HG02610 (cell line): ENCODE data around the gene ZBTB47.

ENCODE experiments used
- ATAC-seq: cut with Tn5 transposase; IDR thresholded peaks from one replicate; pipeline ENCODE4 v1.9.1; 2021; ENCODE audit warnings: mild to moderate bottlenecking, moderate library complexity; ENCODE audit not compliant: unreplicated experiment

Gene ZBTB47

GRCh38 chr3:42698216-42698910 is 44.9 kb downstream of the ZBTB47 start:
- ATAC-seq: no peak

DNA sequence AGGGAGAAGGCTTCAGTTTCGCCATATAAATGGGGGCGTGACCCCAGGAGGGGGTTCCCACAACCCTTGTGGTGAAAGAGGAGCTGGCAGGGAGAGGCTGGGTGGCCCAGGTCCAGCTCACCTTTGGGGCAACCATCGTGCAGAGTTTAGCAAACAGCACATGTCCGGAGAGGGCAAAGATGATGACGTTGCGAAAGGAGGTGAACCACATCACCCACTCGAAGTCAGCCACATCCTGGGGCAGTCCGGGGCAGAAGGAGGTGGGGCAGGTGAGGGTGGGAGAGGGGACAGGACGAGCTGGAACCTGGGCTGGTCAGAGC is 45.4 kb downstream of the ZBTB47 start:
- no peak for ATAC-seq

DNA sequence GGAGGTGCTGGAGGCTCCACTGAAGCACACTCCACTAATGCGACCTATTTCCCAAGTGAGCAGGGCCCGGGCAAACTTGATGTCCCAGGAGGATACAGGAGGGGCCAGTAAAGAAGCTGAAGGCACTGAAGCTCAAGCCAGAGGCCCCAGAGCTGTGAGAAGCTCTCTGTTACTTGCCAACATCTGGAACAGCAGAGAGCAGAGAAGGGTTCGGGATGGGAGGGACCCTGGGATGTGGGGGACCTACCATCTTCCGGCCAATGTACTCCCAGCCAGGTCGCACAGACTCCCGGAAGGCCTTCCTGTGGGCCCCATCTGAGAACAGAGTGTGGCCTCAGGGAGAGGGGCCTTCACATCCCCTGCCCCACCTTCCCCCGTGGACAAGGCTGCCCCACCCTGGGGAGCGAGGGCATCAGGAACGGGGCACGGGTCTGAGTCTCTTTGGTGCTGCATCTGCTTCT is 46.0 kb downstream of the ZBTB47 start:
- no peak for ATAC-seq

DNA sequence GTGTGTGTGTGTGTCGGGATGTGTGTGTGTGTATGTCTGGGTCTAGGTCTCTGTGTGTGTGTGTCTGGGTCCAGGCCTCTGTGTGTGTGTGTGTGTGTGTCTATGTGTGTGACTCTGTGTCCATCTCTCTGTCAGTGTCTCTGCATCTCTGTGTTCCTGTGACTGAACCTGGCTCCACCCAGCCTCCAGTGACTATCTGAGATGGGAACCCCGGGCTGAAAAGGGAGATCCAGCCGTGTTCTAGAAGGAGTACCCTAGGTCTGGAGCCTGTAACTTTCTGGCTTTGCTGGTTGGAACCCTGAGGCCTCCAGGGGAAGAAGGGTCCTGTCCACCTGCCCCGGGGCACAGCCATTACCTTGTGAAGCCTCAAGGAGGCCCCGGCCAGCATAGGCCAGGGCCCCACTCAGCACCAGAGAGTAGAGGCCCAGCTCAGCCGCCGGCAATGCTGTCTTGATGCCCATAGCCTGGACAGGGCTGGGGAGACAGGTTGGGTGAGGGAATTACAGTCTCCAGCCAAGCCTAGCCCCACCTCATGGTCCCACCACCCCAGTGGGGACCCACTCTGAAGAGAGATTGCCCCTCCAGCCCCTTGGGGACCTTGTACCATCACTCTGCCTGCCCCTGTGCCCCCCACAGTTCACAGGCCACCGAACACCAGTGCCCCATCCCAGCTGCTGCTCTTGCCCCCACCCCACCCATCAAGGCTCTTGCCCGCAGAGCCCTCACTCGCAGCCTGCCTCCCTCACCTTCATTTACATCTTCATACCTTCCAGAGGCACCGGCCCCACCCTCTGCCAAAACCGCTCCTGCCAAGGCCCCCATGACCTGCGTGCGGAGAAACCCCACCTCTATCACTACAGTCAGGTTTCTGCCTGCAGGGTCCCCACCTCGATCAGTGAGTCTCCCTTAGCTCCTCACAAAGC is 47.1 kb downstream of the ZBTB47 start:
- no peak for ATAC-seq

DNA sequence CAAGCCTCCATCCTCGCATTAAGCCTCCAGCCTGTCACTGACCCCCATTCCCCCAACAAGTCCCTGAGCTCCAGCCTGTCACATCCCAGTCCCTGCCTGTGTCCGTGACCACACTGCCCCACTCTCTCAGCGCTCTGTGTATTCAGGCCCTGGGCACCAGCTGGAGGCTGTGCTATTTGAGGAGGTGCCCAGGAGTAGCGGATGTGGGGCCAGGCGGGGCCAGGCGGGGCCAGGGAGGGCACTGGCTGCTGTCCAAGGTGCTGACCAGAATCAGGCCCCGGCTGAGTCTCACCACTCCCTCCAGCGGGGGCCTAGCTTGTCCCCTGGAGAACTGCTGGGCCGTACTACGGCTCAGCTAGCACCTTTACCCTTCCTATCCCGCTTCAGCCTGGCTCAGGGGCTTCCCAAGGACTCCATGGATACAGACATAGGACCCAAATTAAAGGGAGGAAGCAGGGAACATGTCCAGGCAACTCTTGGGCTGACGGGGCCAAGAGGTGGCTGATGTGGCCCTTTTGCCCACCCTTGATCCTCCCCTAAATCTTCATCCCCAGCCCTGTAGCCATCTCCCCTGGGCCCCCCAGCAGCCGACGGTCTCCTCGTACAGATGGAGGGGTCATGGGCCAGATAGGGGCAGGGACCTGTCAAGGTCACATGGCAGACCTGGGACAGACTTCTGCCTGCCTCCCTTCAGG is 48.0 kb downstream of the ZBTB47 start:
- ATAC-seq: no peak

DNA sequence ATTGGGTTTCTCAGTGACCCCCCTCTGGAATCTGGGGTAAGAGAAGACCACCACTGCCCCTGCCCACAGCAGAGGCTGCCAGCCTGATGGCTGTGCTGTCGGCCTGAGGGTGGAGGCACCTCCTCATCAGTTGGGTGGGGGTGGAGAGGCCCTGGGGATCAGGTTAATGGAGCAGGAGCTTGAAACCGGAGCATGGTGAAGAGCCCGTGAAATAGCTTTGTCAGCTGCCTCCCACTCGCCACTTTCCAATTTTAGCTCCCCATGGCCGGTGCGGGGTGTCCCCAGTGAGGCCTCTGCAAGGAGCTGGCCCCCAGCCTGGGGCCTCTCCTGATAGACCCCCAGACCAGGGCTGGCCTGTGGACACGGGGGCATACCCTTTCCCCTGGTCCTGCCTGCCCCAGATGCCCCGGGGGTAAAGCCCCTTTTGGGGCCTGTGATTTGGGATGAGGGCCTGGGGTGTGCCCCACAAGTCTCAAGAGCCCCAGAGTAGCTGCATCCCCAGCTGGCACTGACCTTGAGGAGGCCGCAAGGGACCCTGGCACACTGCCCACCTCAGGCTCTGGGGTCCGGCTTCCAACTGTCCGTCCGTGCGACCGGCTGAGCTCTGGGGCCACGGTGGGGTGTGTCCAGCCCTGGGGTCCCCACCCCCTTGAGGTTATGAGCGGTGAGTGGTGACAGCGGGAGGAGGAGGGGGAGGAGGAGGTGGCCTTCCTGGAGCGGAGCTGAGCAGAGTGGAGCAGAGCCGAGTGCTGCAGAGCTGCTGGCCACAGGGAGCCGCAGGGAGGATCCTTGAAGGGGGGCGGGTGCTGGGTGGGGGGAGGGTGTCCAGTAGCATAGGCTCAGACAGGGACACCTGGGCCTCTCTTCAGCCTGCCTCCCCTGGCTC is 48.8 kb downstream of the ZBTB47 start, which contains the start of gene HHATL:
HHATL (minus strand) TSS at position 733 of the 886 bp plus-strand sequence. CDS start 1,972 bp downstream, outside the sequence.
- ATAC-seq: no peak

DNA sequence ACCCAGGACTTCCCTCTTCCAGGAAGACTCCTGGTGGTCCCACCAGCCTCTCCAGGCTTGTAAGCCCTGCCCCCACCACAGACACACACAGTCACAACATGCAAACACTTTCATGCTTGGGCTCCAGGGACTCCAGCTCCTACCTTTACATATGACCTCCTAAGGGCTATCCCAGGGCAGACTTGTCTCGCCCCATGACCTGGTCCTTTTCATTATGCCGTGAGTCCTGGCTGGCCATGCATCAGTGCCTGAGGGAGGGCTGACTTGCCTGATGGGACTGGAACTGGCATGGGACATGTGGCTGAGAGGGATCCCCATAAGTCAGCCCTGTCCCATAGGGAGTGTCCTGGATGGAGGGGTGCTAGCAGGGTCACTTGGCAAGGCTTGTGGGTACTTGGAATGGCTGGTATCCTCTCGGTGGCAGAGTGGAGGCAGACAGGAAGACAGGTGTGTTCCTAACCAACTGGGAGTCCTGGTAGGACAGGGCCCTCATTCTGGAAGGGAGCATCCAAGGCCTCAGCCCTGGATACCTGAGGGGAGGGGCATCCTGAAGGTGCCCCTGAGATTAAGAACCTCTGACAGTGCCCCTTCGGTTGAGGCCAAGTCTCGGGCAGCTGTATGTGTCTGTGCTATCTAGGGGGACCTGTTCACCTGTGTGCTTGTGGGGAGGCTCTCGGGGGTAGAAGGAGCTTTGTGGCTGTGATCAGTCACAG is 49.6 kb downstream of the ZBTB47 start:
- ATAC-seq: no peak

- ATAC-seq: no peak
Observed at GRCh38 chr3:42703695-42704025, 50.2 kb downstream of the ZBTB47 start.

DNA sequence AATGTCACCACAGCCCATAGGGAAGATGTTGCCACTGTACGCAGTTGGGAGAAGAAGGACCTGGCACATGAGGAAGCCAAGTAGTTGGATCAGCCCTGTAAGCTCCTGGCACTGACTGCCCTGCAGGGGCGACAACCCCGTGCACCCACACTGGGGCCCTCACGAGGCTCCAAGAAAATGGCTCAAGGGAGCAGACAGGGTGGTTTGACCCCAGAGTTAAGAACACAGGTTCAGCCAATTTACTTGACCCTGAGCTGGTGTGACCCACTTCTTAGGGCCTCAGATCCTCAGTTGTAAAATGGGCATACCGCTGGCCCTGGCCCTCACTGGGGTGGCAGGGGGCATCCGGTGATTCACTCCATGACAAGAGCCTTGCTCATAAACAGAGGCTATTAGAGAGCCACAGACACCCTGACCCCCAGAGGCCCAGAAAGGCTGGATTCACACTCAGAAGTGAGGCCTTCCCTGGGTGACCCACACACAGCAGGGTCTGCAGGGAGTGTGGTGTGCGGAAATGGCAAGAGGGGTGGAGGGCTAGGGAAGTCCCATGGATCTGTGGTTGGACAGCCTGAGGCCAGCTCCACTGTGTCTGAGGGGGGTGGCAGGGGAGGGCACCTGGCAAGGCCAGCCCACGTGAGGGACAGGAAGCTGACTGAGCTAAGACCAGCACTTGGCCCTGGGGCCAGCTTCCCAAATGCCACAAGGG is 50.8 kb downstream of the ZBTB47 start:
- ATAC-seq: no peak

DNA sequence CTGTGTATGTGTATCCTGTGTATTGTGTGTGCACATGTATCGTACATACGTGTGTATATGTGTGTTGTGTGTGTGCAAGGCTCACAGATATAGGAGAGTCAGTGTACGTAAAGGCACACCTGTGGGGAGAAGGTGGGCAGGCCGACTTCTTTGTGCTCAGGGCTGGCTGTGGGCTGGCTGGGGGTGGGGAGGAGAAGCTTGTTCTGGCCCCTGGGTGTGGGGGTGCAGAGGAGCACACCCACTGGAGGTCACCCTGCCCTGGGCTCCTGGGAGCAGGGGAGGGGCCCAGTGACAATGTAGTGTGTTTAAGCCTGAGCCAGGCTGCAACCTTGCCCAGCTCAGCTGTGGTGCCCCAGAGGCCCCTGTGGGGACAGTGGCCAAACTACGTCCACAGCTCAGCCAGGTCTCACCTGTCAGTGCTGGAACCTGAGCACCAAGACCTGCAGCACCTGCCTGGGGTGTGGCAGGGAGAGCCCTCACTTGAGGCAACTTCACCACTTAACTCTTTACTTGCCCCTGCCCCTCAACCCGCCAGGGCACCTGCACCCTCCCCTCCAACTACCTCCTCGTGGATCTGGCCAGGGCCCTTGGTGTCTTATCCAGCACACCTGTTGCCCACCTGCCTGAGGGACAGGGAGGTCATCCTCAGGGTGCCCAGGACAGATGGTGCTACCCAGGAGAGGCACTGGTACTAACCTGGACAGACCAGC is 51.7 kb downstream of the ZBTB47 start:
- ATAC-seq: no peak

DNA sequence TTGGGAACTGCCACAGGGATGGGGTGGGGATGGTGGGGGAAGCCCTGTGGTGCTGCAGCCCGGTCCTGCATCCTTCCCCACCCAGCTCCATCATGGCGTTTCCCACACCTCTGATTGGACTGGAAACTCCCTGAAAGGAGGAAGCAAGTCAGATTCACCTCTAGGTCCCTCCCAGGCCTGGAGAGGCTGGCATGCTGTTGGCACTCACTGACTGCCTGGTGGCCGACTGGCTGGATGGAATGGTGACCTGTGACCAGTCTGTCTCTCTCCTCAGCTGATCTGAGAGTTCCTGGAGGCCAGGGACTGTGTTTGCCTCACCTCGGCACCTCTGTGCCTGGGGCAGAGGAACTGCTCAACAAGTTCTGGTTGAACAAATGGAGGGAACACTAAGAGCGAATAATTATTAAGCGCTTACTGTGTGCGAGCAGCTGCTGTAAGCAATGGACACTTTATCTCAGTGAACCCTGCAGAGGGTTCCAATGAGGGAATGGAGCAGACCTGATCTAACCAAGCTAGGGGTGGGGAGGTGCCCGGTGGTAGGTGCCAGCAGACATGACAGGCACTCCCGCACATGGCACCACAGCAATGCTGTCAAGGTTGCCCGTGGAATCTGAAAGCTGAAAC is 52.6 kb downstream of the ZBTB47 start:
- ATAC-seq: no peak

GRCh38 chr3:42706721-42707619 is 53.5 kb downstream of the ZBTB47 start:
- no peak for ATAC-seq

DNA sequence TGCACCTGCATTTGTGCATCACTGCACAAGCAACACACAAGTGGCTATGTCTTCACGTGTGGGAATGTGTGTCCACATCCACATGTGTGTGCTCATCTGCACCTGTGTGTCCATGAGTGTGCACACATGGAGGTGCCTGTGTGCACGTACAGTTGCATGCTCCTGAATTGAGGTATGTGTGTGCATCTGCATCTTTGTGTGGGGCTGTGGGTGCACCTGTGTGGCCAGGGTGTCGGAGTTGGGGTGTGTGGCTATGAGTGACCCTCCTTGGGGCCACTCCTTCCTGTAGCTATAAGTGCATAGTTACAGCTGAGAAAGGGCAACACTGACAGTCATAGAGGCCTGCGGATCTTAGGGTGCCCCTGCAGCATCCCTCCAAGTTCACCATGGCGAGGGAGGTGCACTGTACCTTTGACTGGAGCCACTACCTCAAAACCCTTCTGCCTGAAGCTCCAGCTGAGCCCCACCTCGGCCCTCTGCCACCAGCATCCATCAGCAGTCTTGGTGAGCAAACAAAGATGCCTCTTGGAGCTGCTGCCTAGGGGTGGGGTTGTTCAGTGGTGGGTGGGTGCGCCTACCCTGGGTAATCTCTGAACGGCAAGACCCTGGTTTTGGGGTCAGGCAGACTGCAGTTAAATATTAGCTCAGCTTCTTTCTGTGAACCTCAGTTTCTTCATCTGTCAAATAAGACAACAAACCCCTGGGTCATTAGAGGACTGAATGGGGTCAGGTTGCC is 54.3 kb downstream of the ZBTB47 start:
- no peak for ATAC-seq

DNA sequence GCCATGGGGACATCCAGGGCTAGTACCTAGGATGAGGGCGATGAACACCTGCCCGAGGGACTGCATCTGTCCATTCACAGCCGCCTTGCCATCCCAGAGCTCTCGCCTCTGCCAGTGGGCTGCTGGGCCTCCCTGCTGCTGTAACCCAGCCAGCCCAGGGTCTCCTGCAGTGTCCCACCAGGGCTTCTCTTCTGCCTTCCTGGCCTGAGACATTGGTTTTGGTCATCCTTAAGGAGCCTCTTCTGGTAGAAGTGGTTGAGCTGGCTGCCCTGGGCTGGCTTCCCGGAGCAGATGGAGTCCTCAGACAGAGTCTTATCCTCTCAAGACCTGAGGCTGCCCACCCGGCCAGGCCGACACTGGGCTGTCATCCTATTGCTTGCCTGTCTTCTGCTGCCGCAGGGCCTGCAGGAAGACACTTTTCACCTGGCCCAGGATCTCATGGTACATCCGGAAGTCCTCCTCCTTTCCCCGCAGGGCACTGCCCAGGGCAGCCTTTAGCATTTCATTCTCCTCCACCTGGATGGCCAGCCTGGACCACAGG is 55.2 kb downstream of the ZBTB47 start:
- no peak for ATAC-seq

DNA sequence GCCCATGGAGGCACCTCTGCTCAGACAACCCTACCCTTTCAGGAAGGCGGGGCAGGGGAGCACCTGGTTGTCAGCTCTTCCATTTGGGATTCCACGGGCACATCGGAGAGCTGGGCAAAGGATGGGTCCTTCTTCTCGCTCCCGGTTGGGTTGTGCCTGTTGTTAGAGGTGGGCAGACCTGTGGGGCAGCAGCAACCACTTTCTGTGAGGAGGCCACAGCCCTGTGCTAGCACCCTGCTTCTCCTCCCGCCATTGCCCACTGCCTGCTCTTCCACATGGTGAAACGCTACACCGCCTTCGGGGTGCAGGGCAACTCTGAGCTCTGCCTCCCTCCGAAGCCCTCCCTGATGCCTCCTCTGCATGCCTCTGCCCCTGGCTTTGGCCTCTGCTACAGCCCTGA is 56.1 kb downstream of the ZBTB47 start:
- ATAC-seq: no peak

DNA sequence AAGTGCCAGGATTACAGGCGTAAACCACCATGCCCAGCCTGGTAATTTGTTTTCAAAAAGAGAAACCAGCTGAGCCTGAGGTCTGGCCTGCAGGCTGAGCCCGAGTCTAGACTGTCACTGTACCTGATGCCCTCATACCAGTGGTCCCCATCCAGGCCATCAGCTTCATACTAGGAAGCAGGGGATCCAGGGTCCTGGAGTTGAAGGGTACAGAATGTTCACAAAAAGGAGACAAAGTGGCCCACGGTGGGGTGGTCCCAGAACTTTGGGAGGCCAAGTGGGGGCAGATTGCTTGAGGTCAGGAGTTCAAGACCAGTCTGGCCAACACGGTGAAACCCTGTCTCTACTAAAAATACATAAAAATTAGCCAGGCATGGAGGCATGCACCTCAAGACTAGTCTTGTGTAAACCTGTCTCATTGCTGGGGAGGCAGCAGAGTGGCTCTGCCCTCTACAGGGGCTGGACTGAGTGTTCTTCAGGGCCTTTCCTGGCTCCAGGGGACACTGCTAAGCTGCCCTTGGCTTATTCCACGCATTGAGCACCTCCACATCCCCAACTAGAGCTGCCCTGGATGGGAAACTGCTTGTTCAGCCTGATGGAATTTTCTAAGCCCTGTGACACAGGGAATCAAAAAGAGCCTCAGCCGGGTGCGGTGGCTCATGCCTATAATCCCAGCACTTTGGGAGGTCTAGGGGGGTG is 57.0 kb downstream of the ZBTB47 start:
- no peak for ATAC-seq
